Glutamatergic neuron (in vitro differentiated cells): ENCODE data around the gene TNP2. TPM values are rescaled to one million over a fixed set of nuclear protein-coding genes. Genes with fewer than 3 reads are reported as not detected.

Experiments used
- DNase-seq: peaks from one replicate; pipeline ENCODE4 v3.0.0; 2022
- H3K27ac Mint-ChIP-seq: one replicate; pipeline ENCODE4 v1.8.0; 2020; ENCODE audit warnings: mild to moderate bottlenecking, mixed read lengths, inconsistent platforms; ENCODE audit not compliant: unreplicated experiment
- H3K27me3 Mint-ChIP-seq: one replicate; pipeline ENCODE4 v1.8.0; 2020; ENCODE audit warnings: mild to moderate bottlenecking, moderate library complexity, mixed read lengths, inconsistent platforms; ENCODE audit not compliant: unreplicated experiment
- H3K36me3 Mint-ChIP-seq: one replicate; pipeline ENCODE4 v1.8.0; 2020; ENCODE audit warnings: mild to moderate bottlenecking, mixed read lengths, inconsistent platforms; ENCODE audit not compliant: unreplicated experiment
- H3K4me1 Mint-ChIP-seq: one replicate; pipeline ENCODE4 v1.8.0; 2020; ENCODE audit warnings: mild to moderate bottlenecking, low read depth, mixed read lengths, inconsistent platforms; ENCODE audit not compliant: unreplicated experiment
- H3K4me3 Mint-ChIP-seq: one replicate; pipeline ENCODE4 v1.8.0; 2020; ENCODE audit warnings: mild to moderate bottlenecking, mixed read lengths, inconsistent platforms; ENCODE audit not compliant: unreplicated experiment
- H3K9me3 Mint-ChIP-seq: one replicate; pipeline ENCODE4 v1.8.0; 2020; ENCODE audit warnings: mild to moderate bottlenecking, moderate library complexity, mixed read lengths, inconsistent platforms; ENCODE audit not compliant: unreplicated experiment
- total RNA-seq: library from RNA; stranded (reverse); fragmentation: NEBNext Ultra II Directional; extraction: Animal tissue kit (Norgen Biotek cat#: 25700); gene quantifications from one replicate; pipeline ENCODE4 v1.2.1, GENCODE V29; 2021; ENCODE audit not compliant: unreplicated experiment
- TF ChIP-seq, protein P1 (sequence below): fragments of 200-600 bp; sonication (generic); IDR thresholded peaks from one replicate; pipeline ENCODE4 v1.5.0; 2021; ENCODE audit not compliant: partially characterized antibody, unreplicated experiment

The TNP2 gene
- total RNA-seq, 1 donor from 2014 or later = not detected

DNA sequence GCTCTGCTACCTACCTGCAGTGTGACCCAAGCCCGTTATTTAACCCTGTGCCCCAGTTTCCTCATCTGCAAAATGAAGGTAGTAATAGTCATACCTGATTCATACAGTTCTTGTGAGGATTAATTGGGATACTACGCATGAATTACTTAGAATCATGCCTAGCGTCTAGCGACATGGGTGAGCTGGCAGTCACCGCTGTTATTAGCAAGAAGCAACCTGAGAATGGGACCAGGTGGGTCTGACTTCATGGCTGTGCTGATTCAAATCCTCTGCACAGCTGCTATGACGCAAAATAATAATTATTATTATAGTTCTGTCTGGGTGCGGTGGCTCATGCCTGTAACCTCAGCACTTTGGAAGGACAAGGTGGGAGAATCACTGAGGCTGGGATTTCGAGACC, 21.0 kb downstream of the TNP2 start:
- H3K4me1 Mint-ChIP-seq = peaks cover 5% of the 10 kb centered on the region
- H3K27ac Mint-ChIP-seq = no peak overlapping the region
- peaks cover 7% of the 10 kb centered on the region for H3K9me3 Mint-ChIP-seq
- TF ChIP-seq, protein P1, sequence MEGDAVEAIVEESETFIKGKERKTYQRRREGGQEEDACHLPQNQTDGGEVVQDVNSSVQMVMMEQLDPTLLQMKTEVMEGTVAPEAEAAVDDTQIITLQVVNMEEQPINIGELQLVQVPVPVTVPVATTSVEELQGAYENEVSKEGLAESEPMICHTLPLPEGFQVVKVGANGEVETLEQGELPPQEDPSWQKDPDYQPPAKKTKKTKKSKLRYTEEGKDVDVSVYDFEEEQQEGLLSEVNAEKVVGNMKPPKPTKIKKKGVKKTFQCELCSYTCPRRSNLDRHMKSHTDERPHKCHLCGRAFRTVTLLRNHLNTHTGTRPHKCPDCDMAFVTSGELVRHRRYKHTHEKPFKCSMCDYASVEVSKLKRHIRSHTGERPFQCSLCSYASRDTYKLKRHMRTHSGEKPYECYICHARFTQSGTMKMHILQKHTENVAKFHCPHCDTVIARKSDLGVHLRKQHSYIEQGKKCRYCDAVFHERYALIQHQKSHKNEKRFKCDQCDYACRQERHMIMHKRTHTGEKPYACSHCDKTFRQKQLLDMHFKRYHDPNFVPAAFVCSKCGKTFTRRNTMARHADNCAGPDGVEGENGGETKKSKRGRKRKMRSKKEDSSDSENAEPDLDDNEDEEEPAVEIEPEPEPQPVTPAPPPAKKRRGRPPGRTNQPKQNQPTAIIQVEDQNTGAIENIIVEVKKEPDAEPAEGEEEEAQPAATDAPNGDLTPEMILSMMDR = no peak
- no peak for DNase-seq
- H3K4me3 Mint-ChIP-seq = no peak overlapping the region
- H3K27me3 Mint-ChIP-seq = peaks cover 4% of the 10 kb centered on the region
- H3K36me3 Mint-ChIP-seq = no peaks in the 10 kb centered on the region

DNA sequence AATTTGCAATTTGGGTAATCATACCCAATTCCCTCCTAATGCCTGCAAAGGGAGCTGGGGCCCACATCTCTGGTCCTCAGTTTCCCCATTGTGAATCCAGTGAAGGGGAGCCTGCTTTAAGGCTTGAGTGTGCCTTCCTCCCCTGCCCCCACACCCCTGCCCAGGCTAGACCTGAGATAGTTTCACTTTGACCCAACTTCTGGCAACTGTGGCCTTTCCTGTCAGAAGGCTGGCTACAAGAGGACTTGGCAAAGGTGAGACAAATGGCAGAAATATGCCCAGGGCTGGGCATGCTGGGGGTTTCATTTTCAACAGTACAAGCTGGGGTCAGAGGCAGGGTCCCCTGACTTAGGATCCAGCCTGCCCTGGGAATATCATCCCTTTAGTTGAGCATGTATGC, 23.1 kb downstream of the TNP2 start:
- H3K4me3 Mint-ChIP-seq = no peak overlapping the region
- H3K9me3 Mint-ChIP-seq = peaks cover 7% of the 10 kb centered on the region
- peaks cover 4% of the 10 kb centered on the region for H3K27me3 Mint-ChIP-seq
- no peak overlapping the region for H3K27ac Mint-ChIP-seq
- no peak for DNase-seq
- H3K4me1 Mint-ChIP-seq = no peaks in the 10 kb centered on the region
- TF ChIP-seq, protein P1 = no peak
- no peaks in the 10 kb centered on the region for H3K36me3 Mint-ChIP-seq

DNA sequence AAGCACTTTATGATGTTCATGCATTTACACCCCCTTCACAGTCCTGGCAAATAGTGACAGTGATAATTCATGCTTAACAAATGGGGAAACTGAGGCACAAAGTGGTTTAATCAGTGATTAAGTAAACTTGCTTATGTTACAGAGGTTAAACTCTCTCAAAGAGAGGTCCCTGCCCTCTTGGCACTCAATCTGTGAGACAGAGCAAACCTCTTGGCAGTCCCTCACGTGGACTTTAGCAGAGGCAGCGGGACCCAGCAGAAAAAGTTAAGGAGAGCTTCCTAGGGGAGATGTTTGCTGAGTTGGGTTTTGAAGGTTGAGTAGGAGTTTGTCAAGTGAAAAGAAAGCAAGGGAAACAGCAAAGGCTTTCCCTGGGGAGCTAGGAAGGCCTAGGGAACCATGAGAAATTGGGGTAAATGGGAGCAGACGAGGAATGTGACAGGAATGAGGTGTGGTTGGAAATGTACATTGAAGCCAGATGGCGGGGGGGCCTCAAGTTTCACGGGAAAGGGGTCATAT, 23.8 kb downstream of the TNP2 start:
- Mint-ChIP-seq H3K27me3 (no peaks in the 10 kb centered on the region), H3K4me3 (no peak overlapping the region), H3K36me3 (no peaks in the 10 kb centered on the region), H3K4me1 (no peaks in the 10 kb centered on the region), H3K27ac (no peak overlapping the region), H3K9me3 (peaks cover 7% of the 10 kb centered on the region)
- DNase-seq = no peak
- TF ChIP-seq, protein P1 = no peak

DNA sequence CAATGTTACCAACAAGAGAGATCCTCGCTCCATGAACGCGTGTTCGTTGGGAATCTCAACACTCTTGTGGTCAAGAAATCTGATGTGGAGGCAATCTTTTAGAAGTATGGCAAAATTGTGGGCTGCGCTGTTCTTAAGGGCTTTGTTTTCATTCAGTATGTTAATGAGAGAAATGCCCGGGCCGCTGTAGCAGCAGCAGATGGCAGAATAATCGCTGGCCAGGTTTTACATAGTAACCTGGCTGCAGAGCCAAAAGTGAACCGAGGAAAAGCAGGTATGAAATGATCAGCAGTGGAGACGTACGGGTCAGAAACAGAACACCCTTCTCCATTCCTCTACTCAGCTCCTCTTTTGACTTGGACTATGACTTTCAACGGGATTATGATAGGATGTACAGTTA, 26.5 kb downstream of the TNP2 start:
- Mint-ChIP-seq H3K4me1 (no peaks in the 10 kb centered on the region), H3K36me3 (no peaks in the 10 kb centered on the region), H3K9me3 (peaks cover 3% of the 10 kb centered on the region), H3K27ac (no peak overlapping the region), H3K27me3 (peaks cover 5% of the 10 kb centered on the region), H3K4me3 (no peak overlapping the region)
- TF ChIP-seq, protein P1 = no peak
- no peak for DNase-seq

DNA sequence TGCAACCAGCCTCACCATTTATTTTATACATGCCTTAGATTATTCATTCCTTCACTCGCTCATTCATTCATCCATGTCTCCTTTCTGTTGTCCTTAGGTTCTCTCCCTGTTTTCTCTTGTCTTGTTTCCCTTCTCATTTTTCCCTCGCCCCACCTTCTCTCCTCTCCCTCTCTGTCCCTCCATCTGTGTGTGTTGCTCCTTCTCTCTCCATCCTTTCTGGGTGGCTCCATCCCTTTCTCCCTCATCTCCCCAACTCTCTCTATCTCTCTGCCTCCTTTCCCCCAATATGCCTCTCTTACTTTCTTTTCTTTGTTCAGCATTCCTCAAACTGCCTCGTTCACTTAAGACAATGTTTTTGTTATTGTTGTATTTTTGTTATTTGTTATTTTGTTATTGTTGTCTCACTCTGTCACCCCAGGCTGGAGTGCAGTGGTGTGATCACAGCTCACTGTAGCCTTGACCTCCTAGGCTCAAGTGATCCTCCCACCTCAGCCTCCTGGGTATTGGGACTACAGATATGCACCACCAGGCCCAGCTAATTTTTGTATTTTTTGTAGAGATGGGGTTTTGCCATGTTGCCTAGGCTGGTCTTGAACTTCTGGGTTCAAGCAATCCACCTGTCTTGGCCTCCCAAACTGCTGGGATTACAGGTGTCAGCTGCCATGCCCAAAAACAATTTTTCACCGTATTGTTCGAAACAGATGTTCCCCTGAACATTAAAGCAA, 27.5 kb downstream of the TNP2 start:
- H3K36me3 Mint-ChIP-seq = no peaks in the 10 kb centered on the region
- TF ChIP-seq, protein P1 = no peak
- no peaks in the 10 kb centered on the region for H3K4me1 Mint-ChIP-seq
- DNase-seq = no peak
- peaks cover 5% of the 10 kb centered on the region for H3K27me3 Mint-ChIP-seq
- peaks cover 3% of the 10 kb centered on the region for H3K9me3 Mint-ChIP-seq
- no peak overlapping the region for H3K27ac Mint-ChIP-seq
- H3K4me3 Mint-ChIP-seq = no peak overlapping the region
